Measurements from ENCODE around the gene RHEBL1.
"Not testable (repeated sequence)": the region's sequence is repeated elsewhere in the genome, so short reads cannot be mapped to it uniquely, and the experiment has no call there.

The RHEBL1 gene

GRCh38 chr12:49066120-49066519 is 3.7 kb downstream of the RHEBL1 start:
- TF ChIP-seq CTCF (IDR thresholded peaks at IDR 0.05; ENCODE audit: extremely low read depth, missing control alignments): no peak
- no peak for DNase-seq (ENCODE audit: low spot score)

GRCh38 chr12:49064767-49065152 is 5.0 kb downstream of the RHEBL1 start:
- no peak for TF ChIP-seq CTCF (IDR thresholded peaks at IDR 0.05; ENCODE audit: extremely low read depth, missing control alignments)
- DNase-seq (ENCODE audit: low spot score): no peak

- DNase-seq (ENCODE audit: low spot score): not testable (repeated sequence)
Observed at GRCh38 chr12:49061916-49062315, 7.9 kb downstream of the RHEBL1 start.

- peak; percentile 59 for DNase-seq (ENCODE audit: low spot score)
- no peak for TF ChIP-seq CTCF (IDR thresholded peaks at IDR 0.05; ENCODE audit: extremely low read depth, missing control alignments)
Observed at GRCh38 chr12:49061157-49061650, 8.6 kb downstream of the RHEBL1 start.

- DNase-seq (ENCODE audit: low spot score): peak; percentile 94
- no peak for TF ChIP-seq CTCF (IDR thresholded peaks at IDR 0.05; ENCODE audit: extremely low read depth, missing control alignments)
Observed at GRCh38 chr12:49060237-49061156, 9.3 kb downstream of the RHEBL1 start, which contains the start of gene KMT2D. Gene KMT2D (minus strand): TSS chr12:49060794. CDS start chr12:49055324, 5,470 bp downstream.

- no peak for TF ChIP-seq CTCF (IDR thresholded peaks at IDR 0.05; ENCODE audit: extremely low read depth, missing control alignments)
- peak; percentile 59 for DNase-seq (ENCODE audit: low spot score)
Observed at GRCh38 chr12:49059299-49060171, 10.2 kb downstream of the RHEBL1 start.

GRCh38 chr12:49059045-49059298 is 10.8 kb downstream of the RHEBL1 start:
- no peak for DNase-seq (ENCODE audit: low spot score)
- TF ChIP-seq CTCF (IDR thresholded peaks at IDR 0.05; ENCODE audit: extremely low read depth, missing control alignments): no peak
